HEK293 (cell line): Measurements from ENCODE around the gene MIEN1.

Source experiments
- SP7 ChIP-seq: fragments of 450-650 bp; formaldehyde crosslinking; IDR thresholded peaks from 2 replicates; pipeline ENCODE4 v1.5.1; 2016; ENCODE audit warnings: missing biosample characterization, missing genetic modification characterization
- ZNF426 ChIP-seq: fragments of 450-650 bp; formaldehyde crosslinking; IDR thresholded peaks from 2 replicates; pipeline ENCODE4 v1.5.1; 2017; ENCODE audit warnings: missing biosample characterization, missing genetic modification characterization, mild to moderate bottlenecking, inconsistent platforms, moderate library complexity
- ZNF549 ChIP-seq: fragments of 450-650 bp; IDR thresholded peaks from 2 replicates; pipeline ENCODE4 v1.5.1; 2018; ENCODE audit warnings: missing biosample characterization, missing genetic modification characterization, mild to moderate bottlenecking, inconsistent platforms, moderate library complexity
- TF ChIP-seq, protein P1 (sequence below): fragments of 450-650 bp; formaldehyde crosslinking; IDR thresholded peaks from 2 replicates; pipeline ENCODE4 v1.5.1; 2016; ENCODE audit warnings: missing biosample characterization, missing genetic modification characterization

DNA sequence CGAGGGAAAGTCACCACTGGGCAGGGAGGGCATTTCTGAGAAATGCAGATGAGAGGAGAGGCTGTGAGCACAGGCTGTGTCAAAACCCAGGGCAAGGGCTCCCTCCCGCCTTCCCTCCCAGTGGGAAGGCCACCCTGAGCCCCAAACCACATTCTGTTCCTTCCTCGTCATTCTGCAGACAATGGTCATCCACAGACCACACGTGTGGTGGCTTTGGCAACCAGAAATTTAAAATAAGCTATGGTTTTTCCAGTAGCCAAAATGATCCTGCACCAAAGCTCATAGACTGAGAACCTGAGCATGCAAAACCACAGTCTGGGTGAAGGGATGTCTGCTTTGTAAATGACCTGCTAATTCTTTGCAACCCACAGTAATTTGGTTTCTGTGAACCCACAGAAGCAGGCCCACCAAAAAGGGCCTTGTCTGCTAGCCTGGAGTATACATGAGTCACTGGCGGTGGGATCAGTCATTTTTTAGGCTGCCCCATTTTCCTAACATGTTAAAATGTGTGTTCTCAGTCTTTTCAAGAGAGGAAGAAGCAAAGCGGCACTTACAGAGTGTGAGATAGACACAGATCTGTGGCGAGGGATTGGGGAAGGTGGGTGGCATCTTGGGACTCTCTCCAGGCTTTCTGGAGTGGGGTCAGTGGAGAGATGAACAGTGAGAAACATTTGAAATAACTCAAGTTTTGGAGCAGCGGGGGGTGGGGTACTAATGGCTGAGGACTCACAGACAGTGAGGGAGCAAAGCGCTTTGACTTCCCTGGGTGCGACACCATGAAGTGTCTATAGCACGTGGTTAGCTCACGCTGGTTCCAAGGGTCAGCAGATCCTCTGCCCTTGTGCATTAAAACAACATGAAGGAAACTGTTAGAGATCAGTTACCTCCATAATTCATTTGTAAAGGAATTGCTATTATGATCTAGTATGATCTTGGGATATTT is 27.9 kb upstream of the MIEN1 start:
- TF ChIP-seq ZNF549 (tag by site-specific recombination), result no peak
- TF ChIP-seq, protein P1, sequence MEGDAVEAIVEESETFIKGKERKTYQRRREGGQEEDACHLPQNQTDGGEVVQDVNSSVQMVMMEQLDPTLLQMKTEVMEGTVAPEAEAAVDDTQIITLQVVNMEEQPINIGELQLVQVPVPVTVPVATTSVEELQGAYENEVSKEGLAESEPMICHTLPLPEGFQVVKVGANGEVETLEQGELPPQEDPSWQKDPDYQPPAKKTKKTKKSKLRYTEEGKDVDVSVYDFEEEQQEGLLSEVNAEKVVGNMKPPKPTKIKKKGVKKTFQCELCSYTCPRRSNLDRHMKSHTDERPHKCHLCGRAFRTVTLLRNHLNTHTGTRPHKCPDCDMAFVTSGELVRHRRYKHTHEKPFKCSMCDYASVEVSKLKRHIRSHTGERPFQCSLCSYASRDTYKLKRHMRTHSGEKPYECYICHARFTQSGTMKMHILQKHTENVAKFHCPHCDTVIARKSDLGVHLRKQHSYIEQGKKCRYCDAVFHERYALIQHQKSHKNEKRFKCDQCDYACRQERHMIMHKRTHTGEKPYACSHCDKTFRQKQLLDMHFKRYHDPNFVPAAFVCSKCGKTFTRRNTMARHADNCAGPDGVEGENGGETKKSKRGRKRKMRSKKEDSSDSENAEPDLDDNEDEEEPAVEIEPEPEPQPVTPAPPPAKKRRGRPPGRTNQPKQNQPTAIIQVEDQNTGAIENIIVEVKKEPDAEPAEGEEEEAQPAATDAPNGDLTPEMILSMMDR (tag by site-specific recombination), result no peak
- no peak for TF ChIP-seq ZNF426 (tag by site-specific recombination)
- TF ChIP-seq SP7 (tag by site-specific recombination), result no peak
